Fibroblast of lung (primary cell): Measurements from ENCODE around the gene PRKAG1.

Experiments used
- EZH2 ChIP-seq: IDR thresholded peaks from 2 replicates; pipeline ENCODE4 v1.5.1; 2012; ENCODE audit warnings: low read length, control low read depth, mild to moderate bottlenecking; ENCODE audit errors: missing control alignments
- TF ChIP-seq, protein P1 (sequence below), 2 donors: IDR thresholded peaks in 1 of 2; conservative IDR thresholded peaks in 1 of 2; 1 replicate in 1 of 2; 2 replicates in 1 of 2; pipeline ENCODE4 v1.5.1; 2011 to 2012; ENCODE audit warnings: low read length in 2 of 2, control low read depth in 1 of 2, inconsistent platforms in 1 of 2, low read depth in 1 of 2, mild to moderate bottlenecking in 1 of 2

- TF ChIP-seq EZH2: no peak
- TF ChIP-seq, protein P1, sequence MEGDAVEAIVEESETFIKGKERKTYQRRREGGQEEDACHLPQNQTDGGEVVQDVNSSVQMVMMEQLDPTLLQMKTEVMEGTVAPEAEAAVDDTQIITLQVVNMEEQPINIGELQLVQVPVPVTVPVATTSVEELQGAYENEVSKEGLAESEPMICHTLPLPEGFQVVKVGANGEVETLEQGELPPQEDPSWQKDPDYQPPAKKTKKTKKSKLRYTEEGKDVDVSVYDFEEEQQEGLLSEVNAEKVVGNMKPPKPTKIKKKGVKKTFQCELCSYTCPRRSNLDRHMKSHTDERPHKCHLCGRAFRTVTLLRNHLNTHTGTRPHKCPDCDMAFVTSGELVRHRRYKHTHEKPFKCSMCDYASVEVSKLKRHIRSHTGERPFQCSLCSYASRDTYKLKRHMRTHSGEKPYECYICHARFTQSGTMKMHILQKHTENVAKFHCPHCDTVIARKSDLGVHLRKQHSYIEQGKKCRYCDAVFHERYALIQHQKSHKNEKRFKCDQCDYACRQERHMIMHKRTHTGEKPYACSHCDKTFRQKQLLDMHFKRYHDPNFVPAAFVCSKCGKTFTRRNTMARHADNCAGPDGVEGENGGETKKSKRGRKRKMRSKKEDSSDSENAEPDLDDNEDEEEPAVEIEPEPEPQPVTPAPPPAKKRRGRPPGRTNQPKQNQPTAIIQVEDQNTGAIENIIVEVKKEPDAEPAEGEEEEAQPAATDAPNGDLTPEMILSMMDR (conservative IDR thresholded peaks at IDR 0.05 in 1 of 2, IDR thresholded peaks at IDR 0.05 in 1 of 2; ENCODE audit: low read depth in 1 of 2, low read length in 2 of 2): no peak
These were observed 24.8 kb downstream of the PRKAG1 start for GRCh38 chr12:48993787-48994186.
